Right lobe of liver (tissue), 4 donors: ENCODE data around the gene SYT3.

Experiments
- CTCF ChIP-seq, 4 donors: fragments of 200-600 bp in 3 of 4; fragments of 450-650 bp in 1 of 4; IDR thresholded peaks; one replicate each; pipeline versions ENCODE4 v1.5.1 to v1.8.0; 2016 to 2022; ENCODE audit warnings: antibody characterized with exemption in 4 of 4, mild to moderate bottlenecking in 2 of 4
- POLR2A ChIP-seq: fragments of 450-650 bp; IDR thresholded peaks from one replicate; pipeline ENCODE4 v1.6.1; 2017; ENCODE audit warnings: antibody characterized with exemption, mild to moderate bottlenecking
- donor health status: DM: no; HTN: no; CAD: no.
- donor health status: DM: no; HTN: no; CAD: no.
- donor health status: DM: no; HTN: yes; CAD: no.

- no peak for TF ChIP-seq CTCF (IDR thresholded peaks at IDR 0.05)
- no peak for TF ChIP-seq POLR2A
Observed at GRCh38 chr19:50657712-50658440, 18.2 kb upstream of the SYT3 start.
